ENCODE data around the gene DIAPH2. TPM values are rescaled to one million over a fixed set of nuclear protein-coding genes. Genes with fewer than 3 reads are reported as not detected.

DIAPH2 gene
- total and polyA plus RNA-seq, 5 donors, result 3.6 to 12.3 (median 10.9) TPM

- DNase-seq, result no peak
- Histone ChIP-seq H3K27ac (ENCODE audit: low read length) (no peak overlapping the region), H3K9me3 (ENCODE audit: control insufficient read depth, low read length) (no peaks in the 10 kb centered on the region), H3K4me3 (ENCODE audit: low read length) (no peak overlapping the region), H3K27me3 (ENCODE audit: control insufficient read depth, insufficient read depth) (no peaks in the 10 kb centered on the region), H3K4me1 (ENCODE audit: control insufficient read depth, insufficient read depth, low read length) (no peaks in the 10 kb centered on the region)
- 81% methylated on average over 1 of the region's 1 CpG for WGBS
- ATAC-seq, result no peak
- intact Hi-C loops (cut with DNase I), result no loop called here
Observed at GRCh38 chrX:97167333-97167732, 482.7 kb downstream of the DIAPH2 start.

- H3K27ac ChIP-seq (ENCODE audit: low read length), result no peak overlapping the region
- intact Hi-C loops (cut with DNase I), result no loop called here
- no peaks in the 10 kb centered on the region for H3K4me1 ChIP-seq (ENCODE audit: control insufficient read depth, insufficient read depth, low read length)
- ATAC-seq (no peak), DNase-seq (no peak)
- no peak overlapping the region for H3K4me3 ChIP-seq (ENCODE audit: low read length)
- H3K9me3 ChIP-seq (ENCODE audit: control insufficient read depth, low read length), result no peaks in the 10 kb centered on the region
- WGBS, result 90% methylated on average over 2 of the region's 2 CpGs
- H3K27me3 ChIP-seq (ENCODE audit: control insufficient read depth, insufficient read depth), result no peaks in the 10 kb centered on the region
Observed at GRCh38 chrX:97168646-97169045, 484.0 kb downstream of the DIAPH2 start.

- intact Hi-C loops (cut with DNase I), result no loop called here
- H3K27ac ChIP-seq (ENCODE audit: low read length), result no peak overlapping the region
- WGBS, result 89% methylated on average over 4 of the region's 4 CpGs
- H3K4me1 ChIP-seq (ENCODE audit: control insufficient read depth, insufficient read depth, low read length), result no peaks in the 10 kb centered on the region
- no peak for DNase-seq
- H3K27me3 ChIP-seq (ENCODE audit: control insufficient read depth, insufficient read depth), result no peaks in the 10 kb centered on the region
- no peak overlapping the region for H3K4me3 ChIP-seq (ENCODE audit: low read length)
- no peaks in the 10 kb centered on the region for H3K9me3 ChIP-seq (ENCODE audit: control insufficient read depth, low read length)
- ATAC-seq, result no peak
Observed at GRCh38 chrX:97175147-97175546, 490.5 kb downstream of the DIAPH2 start.

GRCh38 chrX:97189668-97190067, 505.0 kb downstream of the DIAPH2 start:
- Histone ChIP-seq H3K4me3 (ENCODE audit: low read length) (no peak overlapping the region), H3K4me1 (ENCODE audit: control insufficient read depth, insufficient read depth, low read length) (no peaks in the 10 kb centered on the region), H3K9me3 (ENCODE audit: control insufficient read depth, low read length) (no peaks in the 10 kb centered on the region), H3K27me3 (ENCODE audit: control insufficient read depth, insufficient read depth) (no peaks in the 10 kb centered on the region), H3K27ac (ENCODE audit: low read length) (no peak overlapping the region)
- intact Hi-C loops (cut with DNase I), result no loop called here
- 76% methylated on average over 2 of the region's 2 CpGs for WGBS
- DNase-seq, result no peak
- no peak for ATAC-seq

GRCh38 chrX:97199501-97199900, 514.9 kb downstream of the DIAPH2 start:
- WGBS, result 68% methylated on average over 2 of the region's 2 CpGs
- ATAC-seq (no peak), DNase-seq (no peak)
- H3K4me1 ChIP-seq (ENCODE audit: control insufficient read depth, insufficient read depth, low read length), result no peaks in the 10 kb centered on the region
- no peaks in the 10 kb centered on the region for H3K27me3 ChIP-seq (ENCODE audit: control insufficient read depth, insufficient read depth)
- intact Hi-C loops (cut with DNase I), result no loop called here
- no peak overlapping the region for H3K4me3 ChIP-seq (ENCODE audit: low read length)
- no peaks in the 10 kb centered on the region for H3K9me3 ChIP-seq (ENCODE audit: control insufficient read depth, low read length)
- H3K27ac ChIP-seq (ENCODE audit: low read length), result no peak overlapping the region

- 77% methylated on average over 9 of the region's 9 CpGs for WGBS
Observed at GRCh38 chrX:97200454-97200853, 515.8 kb downstream of the DIAPH2 start.

GRCh38 chrX:97210501-97210900, 525.9 kb downstream of the DIAPH2 start:
- intact Hi-C loops (cut with DNase I), result no loop called here
- ATAC-seq (no peak), DNase-seq (no peak)
- Histone ChIP-seq H3K27ac (ENCODE audit: low read length) (no peak overlapping the region), H3K4me1 (ENCODE audit: control insufficient read depth, insufficient read depth, low read length) (no peaks in the 10 kb centered on the region), H3K4me3 (ENCODE audit: low read length) (no peak overlapping the region), H3K27me3 (ENCODE audit: control insufficient read depth, insufficient read depth) (no peaks in the 10 kb centered on the region), H3K9me3 (ENCODE audit: control insufficient read depth, low read length) (no peaks in the 10 kb centered on the region)
- 92% methylated on average over 2 of the region's 2 CpGs for WGBS

More at GRCh38 chrX:97200454-97200853, 515.8 kb downstream of the DIAPH2 start:
- no peak overlapping the region for H3K4me3 ChIP-seq (ENCODE audit: low read length)
- intact Hi-C loops (cut with DNase I), result no loop called here
- H3K27ac ChIP-seq (ENCODE audit: low read length), result no peak overlapping the region
- ATAC-seq, result no peak
- no peaks in the 10 kb centered on the region for H3K9me3 ChIP-seq (ENCODE audit: control insufficient read depth, low read length)
- DNase-seq, result no peak
- no peaks in the 10 kb centered on the region for H3K27me3 ChIP-seq (ENCODE audit: control insufficient read depth, insufficient read depth)
- H3K4me1 ChIP-seq (ENCODE audit: control insufficient read depth, insufficient read depth, low read length), result no peaks in the 10 kb centered on the region

GRCh38 chrX:97211070-97211469, 526.4 kb downstream of the DIAPH2 start:
- H3K4me3 ChIP-seq (ENCODE audit: low read length), result no peak overlapping the region
- ATAC-seq (no peak), DNase-seq (no peak)
- H3K9me3 ChIP-seq (ENCODE audit: control insufficient read depth, low read length), result no peaks in the 10 kb centered on the region
- H3K4me1 ChIP-seq (ENCODE audit: control insufficient read depth, insufficient read depth, low read length), result no peaks in the 10 kb centered on the region
- no peaks in the 10 kb centered on the region for H3K27me3 ChIP-seq (ENCODE audit: control insufficient read depth, insufficient read depth)
- intact Hi-C loops (cut with DNase I), result no loop called here
- H3K27ac ChIP-seq (ENCODE audit: low read length), result no peak overlapping the region
- 97% methylated on average over 1 of the region's 1 CpG for WGBS

- WGBS, result 91% methylated on average over 1 of the region's 1 CpG
- Histone ChIP-seq H3K27ac (ENCODE audit: low read length) (no peak overlapping the region), H3K4me1 (ENCODE audit: control insufficient read depth, insufficient read depth, low read length) (no peaks in the 10 kb centered on the region), H3K4me3 (ENCODE audit: low read length) (no peak overlapping the region), H3K27me3 (ENCODE audit: control insufficient read depth, insufficient read depth) (no peaks in the 10 kb centered on the region), H3K9me3 (ENCODE audit: control insufficient read depth, low read length) (no peaks in the 10 kb centered on the region)
- DNase-seq (no peak), ATAC-seq (no peak)
- intact Hi-C loops (cut with DNase I), result no loop called here
Observed at GRCh38 chrX:97215186-97215585, 530.5 kb downstream of the DIAPH2 start.

GRCh38 chrX:97224148-97224547, 539.5 kb downstream of the DIAPH2 start:
- DNase-seq (no peak), ATAC-seq (no peak)
- WGBS, result 100% methylated on average over 1 of the region's 1 CpG
- intact Hi-C loops (cut with DNase I), result no loop called here
- Histone ChIP-seq H3K4me3 (ENCODE audit: low read length) (no peak overlapping the region), H3K9me3 (ENCODE audit: control insufficient read depth, low read length) (no peaks in the 10 kb centered on the region), H3K27ac (ENCODE audit: low read length) (no peak overlapping the region), H3K4me1 (ENCODE audit: control insufficient read depth, insufficient read depth, low read length) (no peaks in the 10 kb centered on the region), H3K27me3 (ENCODE audit: control insufficient read depth, insufficient read depth) (no peaks in the 10 kb centered on the region)

- no peaks in the 10 kb centered on the region for H3K27me3 ChIP-seq (ENCODE audit: control insufficient read depth, insufficient read depth)
- no peaks in the 10 kb centered on the region for H3K9me3 ChIP-seq (ENCODE audit: control insufficient read depth, low read length)
- intact Hi-C loops (cut with DNase I), result no loop called here
- no peak overlapping the region for H3K4me3 ChIP-seq (ENCODE audit: low read length)
- no peak for DNase-seq
- no peak for ATAC-seq
- no peaks in the 10 kb centered on the region for H3K4me1 ChIP-seq (ENCODE audit: control insufficient read depth, insufficient read depth, low read length)
- no peak overlapping the region for H3K27ac ChIP-seq (ENCODE audit: low read length)
Observed at GRCh38 chrX:97229318-97229717, 544.7 kb downstream of the DIAPH2 start.

GRCh38 chrX:97230948-97231347, 546.3 kb downstream of the DIAPH2 start:
- no peak for ATAC-seq
- WGBS, result 94% methylated on average over 3 of the region's 3 CpGs
- no peak for DNase-seq

More at GRCh38 chrX:97230948-97231347, 546.3 kb downstream of the DIAPH2 start:
- H3K9me3 ChIP-seq (ENCODE audit: control insufficient read depth, low read length), result no peaks in the 10 kb centered on the region
- no peak overlapping the region for H3K27ac ChIP-seq (ENCODE audit: low read length)
- no peaks in the 10 kb centered on the region for H3K27me3 ChIP-seq (ENCODE audit: control insufficient read depth, insufficient read depth)
- intact Hi-C loops (cut with DNase I), result no loop called here
- H3K4me3 ChIP-seq (ENCODE audit: low read length), result no peak overlapping the region
- H3K4me1 ChIP-seq (ENCODE audit: control insufficient read depth, insufficient read depth, low read length), result no peaks in the 10 kb centered on the region
